Rectal smooth muscle tissue (tissue), 1 donor: ENCODE data around the gene PTK6.

Experiments used
- H3K27ac ChIP-seq: one replicate; pipeline ENCODE4 v1.7.0; 2013; ENCODE audit warnings: low read depth, low read length, inconsistent platforms
- H3K27me3 ChIP-seq: one replicate; pipeline ENCODE4 v1.7.0; 2013; ENCODE audit warnings: low read length; ENCODE audit not compliant: control insufficient read depth, insufficient read depth
- H3K36me3 ChIP-seq: one replicate; pipeline ENCODE4 v1.7.0; 2013; ENCODE audit warnings: low read length; ENCODE audit not compliant: control insufficient read depth, insufficient read depth
- H3K4me1 ChIP-seq: one replicate; pipeline ENCODE4 v1.7.0; 2013; ENCODE audit warnings: low read length; ENCODE audit not compliant: control insufficient read depth, insufficient read depth
- H3K4me3 ChIP-seq: one replicate; pipeline ENCODE4 v1.7.0; 2013; ENCODE audit warnings: low read length
- H3K9ac ChIP-seq: one replicate; pipeline ENCODE4 v1.7.0; 2013; ENCODE audit warnings: low read length

The PTK6 gene

DNA sequence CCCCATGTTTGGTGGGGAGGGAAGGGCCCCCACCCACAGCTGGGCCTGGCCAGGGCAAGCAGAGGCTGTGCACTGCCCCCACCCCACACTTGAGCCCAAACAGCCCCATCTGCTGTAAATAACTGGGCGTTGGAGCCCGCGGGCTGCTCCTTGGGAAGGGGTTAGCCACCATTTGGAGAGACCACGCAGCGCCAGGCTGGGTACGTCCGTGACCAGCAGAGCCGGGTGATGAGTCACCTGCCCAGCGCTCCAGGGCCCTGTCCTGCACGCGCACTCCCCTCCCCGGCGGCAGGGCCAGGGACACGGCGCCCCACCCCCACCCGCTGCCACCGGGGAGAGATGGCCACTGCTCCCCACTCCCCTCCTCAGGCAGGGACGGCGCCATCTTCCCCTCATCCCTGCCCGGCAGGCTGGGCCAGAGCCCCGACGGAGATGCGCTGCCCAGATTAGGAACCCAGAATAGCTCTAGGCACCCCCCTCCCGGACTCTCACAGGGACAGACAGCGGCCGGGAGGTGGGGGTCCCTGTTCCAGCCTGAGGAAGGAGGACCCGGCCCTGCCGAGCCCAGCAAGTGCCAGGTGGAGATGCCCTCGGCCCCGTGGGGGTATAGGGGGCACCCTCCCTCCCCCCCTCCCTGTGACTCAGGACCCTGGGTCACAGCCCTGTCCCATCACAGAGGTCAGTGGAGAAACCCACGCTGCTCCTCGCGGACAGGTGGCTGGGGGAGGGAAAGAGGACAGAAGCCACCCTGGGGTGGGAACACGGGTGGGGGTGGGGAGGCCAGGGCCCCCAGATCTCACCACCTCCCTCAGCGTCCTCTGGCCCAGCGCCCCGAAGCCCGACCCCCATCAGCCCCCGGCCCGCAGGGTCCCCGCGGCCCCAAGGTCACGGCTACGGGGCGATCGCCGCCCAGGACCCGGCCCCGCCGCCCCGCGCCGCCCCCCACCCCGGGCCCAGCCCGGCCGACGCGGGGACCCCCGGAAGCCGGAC is 38.9 kb downstream of the PTK6 start:
- Histone ChIP-seq H3K27me3 (peaks cover 25% of the 10 kb centered on the region), H3K4me1 (no peaks in the 10 kb centered on the region), H3K4me3 (no peak overlapping the region)

DNA sequence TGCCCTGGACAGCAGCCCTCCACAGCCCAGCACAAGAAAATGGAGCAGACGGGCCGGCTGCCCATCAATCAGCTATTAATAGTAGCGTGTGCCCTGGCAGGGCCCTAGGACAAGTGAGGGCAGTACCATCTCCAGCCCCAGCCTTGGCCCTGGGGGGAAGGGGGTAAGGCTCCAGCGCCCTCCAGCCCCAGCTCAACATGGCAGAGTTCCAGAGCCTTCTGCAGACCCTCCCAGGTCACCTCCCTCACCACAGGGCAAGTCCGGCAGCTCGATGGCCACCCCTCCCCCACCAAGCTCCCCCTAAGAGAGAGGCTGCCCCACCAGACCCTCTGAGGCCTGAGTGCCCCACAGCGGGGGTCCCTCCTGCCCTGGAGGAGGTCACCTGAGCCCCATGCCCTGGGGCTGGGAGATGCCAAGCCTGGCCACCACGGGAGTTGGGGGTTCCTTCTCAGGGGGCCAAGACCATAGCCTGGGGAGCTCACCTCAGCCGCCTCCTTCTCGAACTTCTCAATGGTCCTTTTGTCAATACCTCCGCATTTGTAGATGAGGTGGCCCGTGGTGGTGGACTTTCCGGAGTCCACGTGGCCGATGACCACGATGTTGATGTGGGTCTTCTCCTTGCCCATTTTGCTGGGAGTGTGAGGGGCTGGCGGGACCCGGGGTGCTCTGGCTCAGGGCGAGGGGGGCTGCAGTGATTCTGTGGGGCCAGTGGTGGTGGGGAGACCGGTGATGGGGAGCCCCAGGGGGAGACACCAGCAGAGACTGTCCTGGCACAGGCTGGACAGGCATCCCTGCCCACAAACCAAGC is 39.8 kb downstream of the PTK6 start:
- no peak overlapping the region for H3K4me3 ChIP-seq
- no peaks in the 10 kb centered on the region for H3K4me1 ChIP-seq
- no peak overlapping the region for H3K9ac ChIP-seq
- no peaks in the 10 kb centered on the region for H3K36me3 ChIP-seq
- H3K27ac ChIP-seq: no peak overlapping the region
- peaks cover 22% of the 10 kb centered on the region for H3K27me3 ChIP-seq

More for the DNA sequence above, 38.9 kb downstream of the PTK6 start:
- Histone ChIP-seq H3K9ac (no peak overlapping the region), H3K36me3 (no peaks in the 10 kb centered on the region), H3K27ac (no peak overlapping the region)

DNA sequence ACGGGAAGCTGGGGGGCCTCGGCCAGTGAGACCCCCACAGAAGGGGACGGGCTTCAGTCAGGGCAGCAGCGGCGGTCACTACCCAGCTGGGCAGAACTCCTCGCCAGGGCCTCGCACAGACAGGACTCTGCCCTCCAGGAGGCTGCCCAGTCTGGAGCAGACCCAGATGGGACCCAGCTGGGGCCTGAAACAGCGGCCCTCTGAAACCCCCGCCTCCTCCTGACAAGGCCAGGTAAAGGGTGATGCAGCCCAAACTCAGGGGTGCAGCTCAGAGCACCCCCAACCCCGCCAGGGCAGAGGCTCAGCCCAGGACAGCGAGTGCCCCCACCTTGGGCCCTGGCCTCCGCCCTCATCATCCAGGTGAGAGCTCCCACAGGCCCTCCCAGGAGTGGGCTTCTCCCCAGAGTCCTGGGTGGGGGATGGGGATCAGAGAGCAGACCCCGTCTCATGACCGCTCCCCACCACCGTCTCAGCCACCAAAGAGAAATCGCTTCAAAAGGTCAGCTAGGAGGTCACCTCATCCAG is 40.5 kb downstream of the PTK6 start:
- no peaks in the 10 kb centered on the region for H3K4me1 ChIP-seq
- H3K27me3 ChIP-seq: peaks cover 20% of the 10 kb centered on the region
- no peak overlapping the region for H3K9ac ChIP-seq
- no peak overlapping the region for H3K27ac ChIP-seq
- peak overlapping the region; percentile 52 for H3K4me3 ChIP-seq
- no peaks in the 10 kb centered on the region for H3K36me3 ChIP-seq

DNA sequence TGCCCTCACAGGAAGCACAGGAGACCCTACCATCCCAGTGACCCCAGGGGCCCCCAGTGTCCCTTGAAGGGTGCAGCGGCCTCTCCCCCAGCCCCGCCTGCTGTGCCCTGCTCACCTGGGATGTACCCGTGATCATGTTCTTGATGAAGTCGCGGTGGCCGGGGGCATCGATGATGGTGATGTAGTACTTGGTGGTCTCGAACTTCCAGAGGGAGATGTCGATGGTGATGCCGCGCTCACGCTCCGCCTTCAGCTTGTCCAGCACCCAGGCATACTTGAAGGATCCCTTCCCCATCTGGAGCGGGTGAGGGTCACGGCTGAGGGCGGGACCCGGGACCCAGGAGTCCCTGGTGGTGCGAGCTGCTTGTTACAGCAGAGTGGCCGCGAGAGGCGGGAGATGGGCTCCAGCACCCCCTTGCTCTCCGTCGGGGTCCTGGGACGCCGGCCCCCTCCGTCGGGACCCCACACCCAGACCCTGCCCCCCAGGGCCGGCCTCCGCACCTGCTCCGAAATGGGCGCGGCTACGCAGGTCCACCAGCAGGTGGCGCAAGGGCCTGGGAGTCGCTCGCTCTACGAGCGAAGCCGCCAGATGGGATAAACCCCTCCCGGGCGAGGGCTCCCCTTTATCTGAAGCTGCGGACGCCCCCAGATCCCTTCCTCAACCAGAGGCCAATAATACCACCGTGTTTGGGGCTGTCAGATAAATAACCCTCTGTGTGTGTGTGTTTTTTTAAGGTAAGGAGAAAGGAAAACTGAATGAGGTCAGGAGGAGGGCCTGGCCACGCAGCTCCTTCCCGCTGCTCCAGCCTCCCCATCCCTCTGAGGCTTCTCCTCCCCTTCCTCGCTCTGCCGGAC is 41.2 kb downstream of the PTK6 start:
- Histone ChIP-seq H3K4me3 (peak overlapping the region; percentile 52), H3K9ac (no peak overlapping the region), H3K27me3 (peaks cover 20% of the 10 kb centered on the region), H3K4me1 (no peaks in the 10 kb centered on the region), H3K36me3 (no peaks in the 10 kb centered on the region), H3K27ac (no peak overlapping the region)

DNA sequence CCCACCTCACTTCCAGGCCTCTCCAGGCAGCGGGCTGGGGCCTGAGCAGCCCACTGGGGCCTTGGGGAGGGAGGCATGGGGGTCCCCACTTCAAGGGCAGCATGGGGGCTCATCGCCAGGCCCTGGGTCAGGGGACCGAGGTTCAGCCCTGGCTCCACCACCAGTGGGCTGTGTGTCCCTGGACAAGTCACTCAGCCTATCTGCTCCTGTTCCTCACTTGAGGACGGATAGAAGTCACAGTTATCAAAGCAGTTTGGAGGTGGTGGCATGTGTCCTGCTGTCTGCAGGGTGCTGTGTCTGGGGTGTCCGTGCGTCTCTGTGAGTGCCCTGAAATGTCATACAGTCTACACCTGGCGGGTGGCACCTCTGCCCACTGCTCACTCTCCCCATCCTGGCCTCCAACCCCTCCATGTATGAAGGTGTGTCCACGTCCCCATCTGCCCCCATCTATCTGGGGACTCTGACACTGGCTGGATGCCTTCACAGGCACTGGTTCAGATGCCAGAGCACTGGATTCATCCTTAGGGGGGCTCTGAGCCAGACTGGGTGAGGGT is 41.9 kb downstream of the PTK6 start:
- Histone ChIP-seq H3K27me3 (peaks cover 19% of the 10 kb centered on the region), H3K27ac (no peak overlapping the region), H3K9ac (no peak overlapping the region), H3K4me3 (no peak overlapping the region), H3K36me3 (no peaks in the 10 kb centered on the region), H3K4me1 (no peaks in the 10 kb centered on the region)

DNA sequence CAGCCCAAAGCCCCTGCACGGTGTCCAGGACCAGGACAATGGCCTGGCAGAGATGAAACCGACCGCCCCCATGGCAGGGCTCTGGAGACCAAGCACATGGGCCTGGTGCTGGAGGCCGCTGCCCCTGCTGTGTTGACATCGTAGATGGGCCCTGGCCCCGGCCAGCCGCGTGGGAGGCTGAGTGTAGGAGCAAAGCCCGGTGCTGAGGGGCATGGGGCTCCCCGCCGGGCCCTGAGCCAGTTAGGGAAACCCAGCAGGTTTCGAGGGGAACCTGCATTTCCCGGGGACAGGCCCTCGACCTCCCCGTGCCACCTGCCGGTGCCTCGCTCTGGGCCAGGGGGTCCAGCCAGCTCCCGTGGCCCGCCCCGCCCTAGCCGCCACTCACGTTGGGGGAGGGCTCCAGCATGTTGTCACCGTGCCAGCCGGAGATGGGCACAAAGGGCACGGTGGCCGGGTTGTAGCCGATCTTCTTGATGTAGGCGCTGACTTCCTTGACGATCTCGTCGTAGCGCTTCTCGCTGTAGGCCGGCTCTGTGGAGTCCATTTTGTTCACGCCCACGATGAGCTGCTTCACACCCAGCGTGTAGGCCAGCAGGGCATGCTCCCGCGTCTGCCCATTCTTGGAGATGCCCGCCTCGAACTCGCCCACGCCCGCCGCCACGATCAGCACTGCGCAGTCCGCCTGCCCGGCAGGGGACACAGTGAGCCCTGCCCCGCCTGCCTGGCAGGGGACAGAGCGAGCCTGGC is 42.6 kb downstream of the PTK6 start:
- no peaks in the 10 kb centered on the region for H3K36me3 ChIP-seq
- no peaks in the 10 kb centered on the region for H3K4me1 ChIP-seq
- H3K27me3 ChIP-seq: peaks cover 16% of the 10 kb centered on the region
- no peak overlapping the region for H3K4me3 ChIP-seq
- H3K27ac ChIP-seq: no peak overlapping the region
- H3K9ac ChIP-seq: no peak overlapping the region

DNA sequence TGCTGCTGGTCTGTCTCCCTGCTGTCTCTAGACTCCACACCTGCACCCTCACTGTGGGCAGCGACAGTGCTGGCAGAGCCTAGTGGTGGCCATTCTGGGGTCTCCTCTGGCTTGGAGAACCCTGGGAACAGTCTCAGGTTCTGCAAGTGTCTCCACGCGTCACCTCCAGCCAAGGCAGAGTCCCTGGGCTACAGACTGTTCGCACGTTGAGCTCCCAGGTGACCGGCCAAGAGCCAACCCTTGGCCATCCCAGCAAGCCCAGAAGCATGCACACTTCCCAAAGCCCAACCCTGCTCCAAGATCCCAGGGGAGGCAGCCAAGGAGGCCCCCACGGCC is 43.1 kb downstream of the PTK6 start:
- Histone ChIP-seq H3K36me3 (no peaks in the 10 kb centered on the region), H3K27me3 (peaks cover 13% of the 10 kb centered on the region), H3K4me3 (no peak overlapping the region)

DNA sequence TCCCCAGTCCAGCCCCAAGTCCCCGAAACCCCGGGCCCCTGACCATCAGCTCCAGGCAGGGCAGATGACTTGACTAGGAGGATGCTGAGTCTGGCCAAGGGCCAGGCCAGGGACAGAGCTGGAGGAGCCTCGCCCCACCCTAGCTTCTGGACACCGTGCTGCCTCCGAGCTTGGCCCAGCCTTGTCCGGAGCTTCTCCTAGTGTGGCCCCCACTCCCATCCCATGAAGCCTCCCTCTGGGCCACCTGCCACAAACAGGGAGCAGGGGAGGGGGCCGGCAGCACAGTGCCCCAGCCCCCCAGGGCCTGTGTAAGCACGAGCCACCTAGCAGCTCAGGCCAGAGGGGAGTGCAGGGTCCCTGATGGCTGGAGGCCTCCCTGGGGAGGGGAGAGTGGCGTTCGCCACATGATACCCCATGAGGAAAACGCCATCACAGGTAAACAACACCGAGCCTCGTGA is 43.6 kb downstream of the PTK6 start:
- no peaks in the 10 kb centered on the region for H3K36me3 ChIP-seq
- H3K27me3 ChIP-seq: peaks cover 13% of the 10 kb centered on the region
- H3K4me3 ChIP-seq: no peak overlapping the region
- no peak overlapping the region for H3K9ac ChIP-seq
- H3K27ac ChIP-seq: no peak overlapping the region
- H3K4me1 ChIP-seq: no peaks in the 10 kb centered on the region

More for the DNA sequence above, 43.1 kb downstream of the PTK6 start:
- Histone ChIP-seq H3K27ac (no peak overlapping the region), H3K9ac (no peak overlapping the region), H3K4me1 (no peaks in the 10 kb centered on the region)

DNA sequence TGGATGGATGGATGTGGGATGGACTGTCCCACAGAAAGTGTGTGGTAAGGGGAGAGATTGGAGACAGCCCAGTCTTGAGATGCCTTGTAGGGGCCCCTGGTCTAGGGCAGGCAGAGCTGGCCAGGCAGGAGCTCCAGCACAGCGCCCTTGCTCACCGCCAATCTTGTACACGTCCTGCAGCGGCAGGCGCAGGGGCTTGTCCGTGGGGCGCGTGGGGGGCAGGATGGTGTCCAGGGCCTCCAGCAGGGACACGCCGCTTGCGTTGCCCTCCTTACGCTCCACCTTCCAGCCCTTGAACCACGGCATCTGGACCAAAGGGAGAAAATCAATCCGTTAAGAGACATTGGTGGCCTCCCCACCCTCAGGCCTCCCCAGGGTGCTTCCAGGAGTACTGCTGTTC is 44.2 kb downstream of the PTK6 start:
- Histone ChIP-seq H3K4me1 (no peaks in the 10 kb centered on the region), H3K36me3 (no peaks in the 10 kb centered on the region), H3K27me3 (peaks cover 13% of the 10 kb centered on the region), H3K4me3 (no peak overlapping the region), H3K27ac (no peak overlapping the region), H3K9ac (no peak overlapping the region)

DNA sequence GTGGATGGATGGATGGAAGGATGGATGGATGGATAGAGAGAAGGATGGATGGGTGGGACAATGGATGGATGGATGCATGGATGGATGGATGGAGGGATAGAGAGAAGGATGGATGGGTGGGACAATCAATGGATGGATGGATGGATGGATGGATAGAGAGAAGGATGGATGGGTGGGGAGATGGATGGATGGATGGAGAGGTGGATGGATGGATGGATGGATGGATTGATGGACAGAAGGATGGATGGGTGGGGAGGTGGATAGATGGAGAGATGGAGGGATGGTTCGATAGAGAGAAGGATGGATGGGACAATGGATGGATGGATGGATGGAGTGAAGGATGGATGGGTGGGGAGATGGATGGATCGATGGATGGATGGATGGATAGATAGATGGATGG is 44.7 kb downstream of the PTK6 start:
- H3K27ac ChIP-seq: no peak overlapping the region
- peaks cover 11% of the 10 kb centered on the region for H3K27me3 ChIP-seq
- H3K36me3 ChIP-seq: no peaks in the 10 kb centered on the region
- no peaks in the 10 kb centered on the region for H3K4me1 ChIP-seq
- H3K9ac ChIP-seq: no peak overlapping the region
- H3K4me3 ChIP-seq: no peak overlapping the region

DNA sequence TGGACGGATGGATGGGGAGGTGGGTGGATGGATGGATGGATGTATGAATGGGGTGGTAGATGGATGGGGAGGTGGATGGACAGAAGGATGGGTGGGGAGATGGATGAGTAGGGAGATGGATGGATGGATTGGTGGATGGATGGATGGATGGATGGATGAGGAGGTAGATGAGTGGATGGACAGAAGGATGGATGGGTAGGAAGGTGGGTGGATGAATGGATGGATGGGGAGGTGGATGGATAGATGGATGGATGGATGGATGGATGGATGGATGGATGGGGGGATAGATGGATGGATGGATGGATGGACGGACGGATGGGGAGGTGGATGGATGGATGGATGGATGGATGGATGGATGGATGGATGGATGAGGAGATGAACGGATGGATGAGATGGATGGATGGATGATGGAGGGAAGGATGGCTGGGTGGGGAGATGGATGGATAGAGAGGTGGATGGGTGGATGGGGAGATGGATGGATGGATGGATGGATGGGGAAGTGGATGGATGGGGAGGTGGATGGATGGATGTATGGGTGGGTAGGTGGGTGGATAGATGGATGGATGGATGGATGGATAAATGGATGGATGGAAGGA is 45.4 kb downstream of the PTK6 start:
- Histone ChIP-seq H3K36me3 (no peaks in the 10 kb centered on the region), H3K4me3 (no peak overlapping the region), H3K27ac (no peak overlapping the region), H3K9ac (no peak overlapping the region), H3K4me1 (no peaks in the 10 kb centered on the region), H3K27me3 (peaks cover 8% of the 10 kb centered on the region)
